H1 (cell line): Measurements from ENCODE around the gene CENPP. TPM values are rescaled to one million over a fixed set of nuclear protein-coding genes. Genes with fewer than 3 reads are reported as not detected.

ENCODE experiments used
- CTCF ChIA-PET: fragments of 300-600 bp; sonication (Branson Sonifier 250); formaldehyde crosslinking; loops from one replicate; lab custom pipeline; 2021; ENCODE audit not compliant: partially characterized antibody; lab: Charles Lee
- POLR2A ChIA-PET: fragments of 300-600 bp; sonication (Branson Sonifier 250); formaldehyde crosslinking; loops from one replicate; lab custom pipeline; 2021; ENCODE audit warnings: inconsistent platforms; ENCODE audit not compliant: partially characterized antibody; lab: Charles Lee
- DNase-seq, 2 experiments: peaks; one replicate each; pipeline versions ENCODE4 v3.0.0 to v3.0.0-alpha.2; 2010 to 2022; ENCODE audit warnings: low spot score in 2 of 2, low read depth in 1 of 2, mixed read lengths in 1 of 2
- FAIRE-seq: peaks from 2 replicates; lab custom pipeline; 2011; peaks lifted over from hg19 to GRCh38; lab: Jason Lieb, UNC
- H2AFZ ChIP-seq: 2 replicates; pipeline ENCODE4 v1.8.1; 2012; ENCODE audit warnings: low read length, inconsistent platforms
- H2AK5ac ChIP-seq: 2 replicates; pipeline ENCODE4 v1.6.1; 2013; ENCODE audit warnings: low read depth, low read length
- H2BK120ac ChIP-seq: replicated peaks from 2 replicates; pipeline ENCODE3; 2013; ENCODE audit warnings: low read depth, low read length, inconsistent platforms
- H2BK12ac ChIP-seq: 2 replicates; pipeline ENCODE4 v1.6.1; 2013; ENCODE audit warnings: low read depth, low read length
- H2BK15ac ChIP-seq: 2 replicates; pipeline ENCODE4 v1.6.1; 2013; ENCODE audit warnings: low read length
- H2BK20ac ChIP-seq: 2 replicates; pipeline ENCODE4 v1.6.1; 2013; ENCODE audit warnings: low read length
- H2BK5ac ChIP-seq: 2 replicates; pipeline ENCODE4 v1.6.1; 2013; ENCODE audit warnings: low read depth, low read length
- H3K14ac ChIP-seq: 2 replicates; pipeline ENCODE4 v1.6.1; 2013; ENCODE audit warnings: inconsistent platforms; ENCODE audit not compliant: insufficient read length
- H3K18ac ChIP-seq: 2 replicates; pipeline ENCODE4 v1.6.1; 2013; ENCODE audit warnings: low read length; ENCODE audit errors: extremely low read depth
- H3K23ac ChIP-seq: 2 replicates; pipeline ENCODE4 v1.6.1; 2013; ENCODE audit warnings: inconsistent platforms; ENCODE audit not compliant: insufficient read length
- H3K23me2 ChIP-seq: 2 replicates; pipeline ENCODE4 v1.6.1; 2013; ENCODE audit warnings: low read depth, low read length
- H3K27ac ChIP-seq: 2 replicates; pipeline ENCODE4 v1.6.1; 2011; ENCODE audit warnings: low read depth, low read length, inconsistent platforms
- H3K27me3 ChIP-seq, 4 experiments: replicated peaks in 1 of 4; 1 replicate in 1 of 4; 2 replicates in 3 of 4; pipeline versions ENCODE4 v1.6.1 to v1.8.1; 2011 to 2013; ENCODE audit warnings: low read length in 3 of 4, mild to moderate bottlenecking in 3 of 4, inconsistent platforms in 2 of 4, mixed read lengths in 2 of 4, moderate library complexity in 1 of 4; ENCODE audit not compliant: control insufficient read depth in 3 of 4, insufficient read depth in 3 of 4; ENCODE audit errors: extremely low read depth in 1 of 4
- H3K36me3 ChIP-seq, 4 experiments: 2 replicates each; pipeline versions ENCODE4 v1.6.1 to v1.8.1; 2011 to 2013; ENCODE audit warnings: mild to moderate bottlenecking in 4 of 4, low read length in 3 of 4, moderate library complexity in 2 of 4, control low read depth in 1 of 4, inconsistent platforms in 1 of 4; ENCODE audit not compliant: insufficient read depth in 4 of 4, control insufficient read depth in 2 of 4
- H3K4ac ChIP-seq: replicated peaks from 2 replicates; pipeline ENCODE3; 2013; ENCODE audit warnings: low read length, low read depth, mixed read lengths, inconsistent platforms; ENCODE audit not compliant: insufficient read length
- H3K4me1 ChIP-seq, 4 experiments: replicated peaks in 1 of 4; 1 replicate in 1 of 4; 2 replicates in 3 of 4; pipeline versions ENCODE4 v1.6.1 to v1.8.1; 2011 to 2013; ENCODE audit warnings: low read length in 3 of 4, inconsistent platforms in 2 of 4, mixed read lengths in 1 of 4; ENCODE audit not compliant: insufficient read depth in 4 of 4, control insufficient read depth in 3 of 4
- H3K4me2 ChIP-seq, 2 experiments: 2 replicates each; pipeline versions ENCODE4 v1.6.1 to v1.8.1; 2011 to 2013; ENCODE audit warnings: low read depth in 2 of 2, low read length in 2 of 2, control low read depth in 1 of 2, inconsistent platforms in 1 of 2, mild to moderate bottlenecking in 1 of 2; ENCODE audit not compliant: insufficient read depth in 1 of 2
- H3K4me3 ChIP-seq, 4 experiments: fragments of 200-600, 300-600 bp in 1 of 4; sonication (generic), shearing (Covaris generic), sonication (Bioruptor Twin) in 1 of 4; 2 replicates each; pipeline versions ENCODE4 v1.5.1 to v1.8.1; 2011 to 2016; ENCODE audit warnings: low read length in 4 of 4, low read depth in 3 of 4, control low read depth in 2 of 4, inconsistent platforms in 2 of 4, mild to moderate bottlenecking in 2 of 4, mixed read lengths in 1 of 4, moderate library complexity in 1 of 4; ENCODE audit not compliant: insufficient read depth in 2 of 4; ENCODE audit errors: extremely low read depth in 1 of 4
- H3K56ac ChIP-seq: replicated peaks from 2 replicates; pipeline ENCODE3; 2013; ENCODE audit warnings: low read depth, mild to moderate bottlenecking, mixed read lengths, low read length, inconsistent platforms; ENCODE audit not compliant: insufficient read length
- H3K79me1 ChIP-seq: 2 replicates; pipeline ENCODE4 v1.6.1; 2013; ENCODE audit warnings: low read depth, low read length, control low read depth
- H3K79me2 ChIP-seq, 2 experiments: 2 replicates each; pipeline versions ENCODE4 v1.6.1 to v1.8.1; 2012 to 2013; ENCODE audit warnings: low read length in 2 of 2, mild to moderate bottlenecking in 2 of 2, inconsistent platforms in 1 of 2; ENCODE audit not compliant: insufficient read depth in 2 of 2, control insufficient read depth in 1 of 2
- H3K9ac ChIP-seq, 4 experiments: replicated peaks in 1 of 4; 1 replicate in 1 of 4; 2 replicates in 3 of 4; pipeline versions ENCODE4 v1.6.1 to v1.8.1; 2011 to 2013; ENCODE audit warnings: low read depth in 3 of 4, low read length in 3 of 4, control low read depth in 2 of 4, mild to moderate bottlenecking in 2 of 4, moderate library complexity in 2 of 4, inconsistent platforms in 1 of 4; ENCODE audit errors: extremely low read depth in 1 of 4
- H3K9me3 ChIP-seq, 2 experiments: 2 replicates each; pipeline versions ENCODE4 v1.6.1 to v1.8.1; 2012 to 2013; ENCODE audit warnings: mild to moderate bottlenecking in 2 of 2, moderate library complexity in 2 of 2, control low read depth in 1 of 2, inconsistent platforms in 1 of 2, low read depth in 1 of 2, low read length in 1 of 2, mixed read lengths in 1 of 2; ENCODE audit not compliant: insufficient read depth in 2 of 2
- H4K20me1 ChIP-seq, 2 experiments: replicated peaks in 1 of 2; 2 replicates each; pipeline versions ENCODE3 to v1.8.1; 2011 to 2013; ENCODE audit warnings: inconsistent platforms in 2 of 2, low read length in 2 of 2, mild to moderate bottlenecking in 1 of 2; ENCODE audit not compliant: insufficient read depth in 2 of 2, control insufficient read depth in 1 of 2
- H4K5ac ChIP-seq: 2 replicates; pipeline ENCODE4 v1.6.1; 2013; ENCODE audit warnings: low read length, low read depth, mixed read lengths, inconsistent platforms; ENCODE audit not compliant: insufficient read length
- H4K8ac ChIP-seq: 2 replicates; pipeline ENCODE4 v1.8.0; 2013; ENCODE audit warnings: mild to moderate bottlenecking, moderate library complexity, low read length, inconsistent platforms; ENCODE audit not compliant: insufficient read depth; ENCODE audit errors: extremely low read depth
- H4K91ac ChIP-seq: replicated peaks from 2 replicates; pipeline ENCODE3; 2013; ENCODE audit warnings: low read length, mixed read lengths, inconsistent platforms; ENCODE audit not compliant: insufficient read length
- BRCA1 ChIP-seq: IDR thresholded peaks from 2 replicates; pipeline ENCODE4 v1.6.1; 2012; ENCODE audit warnings: low read depth, low read length, improper control_type of control experiment
- JUN ChIP-seq: IDR thresholded peaks from 2 replicates; pipeline ENCODE4 v1.6.1; 2011; ENCODE audit warnings: low read depth, mild to moderate bottlenecking, improper control_type of control experiment, low read length
- JUND ChIP-seq: IDR thresholded peaks from 2 replicates; pipeline ENCODE4 v1.6.1; 2011; ENCODE audit warnings: mild to moderate bottlenecking, improper control_type of control experiment, low read length
- POLR2A ChIP-seq, 2 experiments: IDR thresholded peaks; 1 replicate in 1 of 2; 2 replicates in 1 of 2; pipeline ENCODE4 v1.6.1; 2011; ENCODE audit warnings: low read depth in 2 of 2, low read length in 2 of 2, mild to moderate bottlenecking in 2 of 2; ENCODE audit errors: control extremely low read depth in 1 of 2
- POU5F1 ChIP-seq: IDR thresholded peaks from 2 replicates; pipeline ENCODE4 v1.6.1; 2011; ENCODE audit warnings: low read depth, mild to moderate bottlenecking, low read length, moderate library complexity
- TBP ChIP-seq: IDR thresholded peaks from 2 replicates; pipeline ENCODE4 v1.6.1; 2011; ENCODE audit warnings: low read depth, low read length, improper control_type of control experiment
- WGBS, 2 experiments: shearing (Covaris generic) in 1 of 2; methylation state at CpG; one replicate each; pipeline versions ENCODE4 v1.1.6 to v1.1.7; 2013 to 2015; ENCODE audit warnings: low lambda C conversion rate in 2 of 2, mixed read lengths in 2 of 2, inconsistent platforms in 1 of 2, low coverage in 1 of 2, missing lambda C conversion rate in 1 of 2; ENCODE audit not compliant: insufficient replicate concordance in 2 of 2, insufficient coverage in 1 of 2, insufficient read length in 1 of 2; ENCODE audit errors: extremely low coverage in 1 of 2, missing lambda C conversion rate in 1 of 2; 5-methylcytosine and 5-hydroxymethylcytosine counted together
- polyA plus RNA-seq, 7 experiments: library from polyadenylated mRNA; depleted of rRNA in 3 of 7; stranded (reverse) in 5 of 7; unstranded in 2 of 7; fragments of >200 nt in 5 of 7; fragments of 200-250 nt in 2 of 7; gene quantifications; 1 replicate in 5 of 7; 2 replicates in 1 of 7; 4 replicates in 1 of 7; pipeline versions ENCODE4 v1.2.1 to v1.2.3, GENCODE V29; 2011 to 2013; ENCODE audit warnings: missing spikeins in 2 of 7, mixed read lengths in 2 of 7
- total RNA-seq: library from RNA; stranded (reverse); fragmentation: NEBNext Ultra II Directional; extraction: Animal tissue kit (Norgen Biotek cat#: 25700); gene quantifications from 2 replicates; pipeline ENCODE4 v1.2.1, GENCODE V29; 2021

The CENPP gene
- total and polyA plus RNA-seq, 2 of the 8 experiments (the other 6 are each of a cell fraction or from before 2014, with no cell fraction given): 2.7 to 10.8 TPM

- 96% methylated on average over 5 of the region's 5 CpGs; no CpG with 5 or more reads in 1 of the 2 experiments for WGBS, 2 experiments
- Histone ChIP-seq H3K23ac (no peak overlapping the region), H3K36me3 (no peaks in the 10 kb centered on the region), H3K27ac (no peak overlapping the region), H3K9ac (no peak overlapping the region), H4K20me1 (no peaks in the 10 kb centered on the region), H3K27me3 (no peaks in the 10 kb centered on the region), H2AK5ac (no peak overlapping the region), H3K4me3 (no peak overlapping the region), H3K14ac (no peak overlapping the region), H2BK20ac (no peak overlapping the region), H3K56ac (no peak overlapping the region), H3K4me1 (no peaks in the 10 kb centered on the region), H3K79me1 (no peaks in the 10 kb centered on the region), H3K4me2 (no peak overlapping the region), H2BK15ac (no peak overlapping the region), H4K91ac (no peak overlapping the region), H3K79me2 (no peaks in the 10 kb centered on the region), H2BK120ac (no peak overlapping the region), H2BK5ac (no peak overlapping the region), H3K4ac (no peak overlapping the region), H2AFZ (no peak overlapping the region), H3K18ac (no peak overlapping the region), H4K8ac (no peak overlapping the region), H2BK12ac (no peak overlapping the region), H3K23me2 (no peaks in the 10 kb centered on the region), H3K9me3 (no peaks in the 10 kb centered on the region), H4K5ac (no peak overlapping the region)
- ChIA-PET POLR2A (no interaction called here), CTCF (no interaction called here)
- FAIRE-seq: no peak
- no peak for DNase-seq
- TF ChIP-seq JUND (no peak), POLR2A (IDR thresholded peaks at IDR 0.05; ENCODE audit: control extremely low read depth in 1 of 2, low read depth in 2 of 2, low read length in 2 of 2) (no peak), POU5F1 (no peak), BRCA1 (no peak), JUN (no peak), TBP (no peak)
Measured at GRCh38 chr9:92426501-92427145, 100.9 kb downstream of the CENPP start.
